Activated T-helper 1 cell treated with anti-CD3 and anti-CD28 coated beads, Interleukin-2, amount 50 U/mL, for 16 hours (primary cell): ENCODE data around the gene ZNF397.
"Not testable (repeated sequence)": the region's sequence is repeated elsewhere in the genome, so short reads cannot be mapped to it uniquely, and the experiment has no call there.

Experiments used
- DNase-seq, 2 donors: peaks; one replicate each; pipeline ENCODE4 v3.0.0-alpha.2; 2020; ENCODE audit warnings: low read depth in 1 of 2, low spot score in 1 of 2

Gene ZNF397

GRCh38 chr18:35240664-35241447, at the start of gene ZNF397:
Gene ZNF397 (plus strand): TSS chr18:35241034. CDS start chr18:35242471, 1,437 bp downstream.
- DNase-seq = peak; percentile 88 to 92

GRCh38 chr18:35191698-35192025, 49.2 kb upstream of the ZNF397 start:
- no peak for DNase-seq

GRCh38 chr18:35192415-35192814, 48.4 kb upstream of the ZNF397 start:
- no peak for DNase-seq

GRCh38 chr18:35193316-35193715, 47.5 kb upstream of the ZNF397 start:
- DNase-seq = no peak

- no peak for DNase-seq
Observed at GRCh38 chr18:35197296-35197695, 43.5 kb upstream of the ZNF397 start.

GRCh38 chr18:35201256-35201931, 39.4 kb upstream of the ZNF397 start:
- no peak for DNase-seq

GRCh38 chr18:35203067-35203466, 37.8 kb upstream of the ZNF397 start:
- no peak for DNase-seq

- DNase-seq = no peak
Observed at GRCh38 chr18:35205199-35205712, 35.6 kb upstream of the ZNF397 start.

GRCh38 chr18:35205746-35206458, 34.9 kb upstream of the ZNF397 start:
- not testable (repeated sequence) for DNase-seq

GRCh38 chr18:35215026-35215425, 25.8 kb upstream of the ZNF397 start:
- DNase-seq = no peak

GRCh38 chr18:35216611-35217010, 24.2 kb upstream of the ZNF397 start:
- not testable (repeated sequence) for DNase-seq

GRCh38 chr18:35219331-35219730, 21.5 kb upstream of the ZNF397 start:
- DNase-seq = not testable (repeated sequence)

- no peak for DNase-seq
Observed at GRCh38 chr18:35220424-35220823, 20.4 kb upstream of the ZNF397 start.

GRCh38 chr18:35223797-35224196, 17.0 kb upstream of the ZNF397 start:
- no peak for DNase-seq

- no peak for DNase-seq
Observed at GRCh38 chr18:35227254-35227653, 13.6 kb upstream of the ZNF397 start.

- peak; percentile 59 to 64 for DNase-seq
Observed at GRCh38 chr18:35231052-35231451, 9.8 kb upstream of the ZNF397 start.

- no peak for DNase-seq
Observed at GRCh38 chr18:35236571-35237363, 4.1 kb upstream of the ZNF397 start.

GRCh38 chr18:35239314-35239713, 1.5 kb upstream of the ZNF397 start:
- DNase-seq = no peak

- no peak for DNase-seq
Observed at GRCh38 chr18:35241448-35241804, 592 bp downstream of the ZNF397 start.

- no peak for DNase-seq
Observed at GRCh38 chr18:35242426-35242825, 1.6 kb downstream of the ZNF397 start.

- no peak for DNase-seq
Observed at GRCh38 chr18:35244671-35245070, 3.8 kb downstream of the ZNF397 start.
